GM18951 (cell line): ENCODE results near the gene WDFY3.

Experiments
- POLR2A ChIP-seq: IDR thresholded peaks from 4 replicates; pipeline ENCODE4 v1.6.1; 2011; ENCODE audit warnings: mild to moderate bottlenecking; ENCODE audit not compliant: insufficient read length, insufficient read depth; ENCODE audit errors: extremely low read depth
- in situ Hi-C: fragments of 300-500 bp; cut with MboI; formaldehyde crosslinking; loops from one replicate; pipeline ENCODE4 v1.12.0; 2022; ENCODE audit warnings: low sequenced_read_pairs, mixed read lengths, inconsistent platforms; ENCODE audit not compliant: unreplicated experiment

The WDFY3 gene

DNA sequence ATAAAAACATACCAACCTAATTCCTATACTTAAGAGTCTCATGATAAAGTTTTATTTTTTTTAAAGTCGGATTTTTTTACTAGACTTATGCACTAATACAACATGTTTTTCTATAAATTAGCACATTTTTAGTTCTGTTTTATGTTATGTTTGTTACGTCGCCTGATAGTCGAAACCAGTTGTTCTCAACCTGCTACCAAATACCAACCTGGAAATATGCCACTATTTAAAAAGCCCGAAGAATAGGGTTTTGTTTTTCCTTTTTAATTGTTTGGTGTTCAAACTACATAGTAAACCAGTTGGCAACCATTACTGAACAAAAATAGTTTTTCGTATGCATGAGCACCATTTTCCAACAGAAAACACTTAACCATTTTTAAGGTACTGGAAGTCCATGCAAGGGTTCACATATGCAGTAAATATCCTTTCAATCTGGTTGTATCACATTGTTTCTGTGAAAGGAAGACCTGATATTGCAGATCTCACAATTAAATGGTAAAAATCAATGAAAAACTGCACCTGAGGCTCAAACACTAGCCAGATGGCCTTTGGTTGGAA is 1.4 kb downstream of the WDFY3 start:
- TF ChIP-seq POLR2A = no peak
- in situ Hi-C loops = no loop called here

GRCh38 chr4:84962102-84962501 is 4.4 kb downstream of the WDFY3 start:
- no peak for TF ChIP-seq POLR2A
- in situ Hi-C loops = no loop called here

DNA sequence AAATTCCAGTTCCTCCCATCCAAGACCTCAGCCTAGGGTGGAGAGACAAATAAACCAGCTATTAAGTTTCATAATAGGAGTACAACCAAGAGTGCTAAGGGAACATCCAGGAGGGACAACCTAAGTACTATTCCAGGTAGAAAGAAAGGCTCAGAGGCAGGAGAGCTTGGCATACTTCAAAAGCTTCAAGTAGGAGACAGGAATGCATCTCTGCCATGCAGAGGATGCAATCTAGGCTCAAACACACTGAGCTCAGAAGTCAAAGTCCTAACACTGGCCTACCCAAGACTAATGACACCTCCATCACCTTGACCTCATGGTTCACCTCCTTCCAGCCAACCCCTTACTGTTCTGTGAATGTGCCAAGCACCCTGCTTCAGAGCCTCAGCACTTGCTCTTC is 8.1 kb downstream of the WDFY3 start:
- in situ Hi-C loops = no loop called here
- TF ChIP-seq POLR2A = no peak

DNA sequence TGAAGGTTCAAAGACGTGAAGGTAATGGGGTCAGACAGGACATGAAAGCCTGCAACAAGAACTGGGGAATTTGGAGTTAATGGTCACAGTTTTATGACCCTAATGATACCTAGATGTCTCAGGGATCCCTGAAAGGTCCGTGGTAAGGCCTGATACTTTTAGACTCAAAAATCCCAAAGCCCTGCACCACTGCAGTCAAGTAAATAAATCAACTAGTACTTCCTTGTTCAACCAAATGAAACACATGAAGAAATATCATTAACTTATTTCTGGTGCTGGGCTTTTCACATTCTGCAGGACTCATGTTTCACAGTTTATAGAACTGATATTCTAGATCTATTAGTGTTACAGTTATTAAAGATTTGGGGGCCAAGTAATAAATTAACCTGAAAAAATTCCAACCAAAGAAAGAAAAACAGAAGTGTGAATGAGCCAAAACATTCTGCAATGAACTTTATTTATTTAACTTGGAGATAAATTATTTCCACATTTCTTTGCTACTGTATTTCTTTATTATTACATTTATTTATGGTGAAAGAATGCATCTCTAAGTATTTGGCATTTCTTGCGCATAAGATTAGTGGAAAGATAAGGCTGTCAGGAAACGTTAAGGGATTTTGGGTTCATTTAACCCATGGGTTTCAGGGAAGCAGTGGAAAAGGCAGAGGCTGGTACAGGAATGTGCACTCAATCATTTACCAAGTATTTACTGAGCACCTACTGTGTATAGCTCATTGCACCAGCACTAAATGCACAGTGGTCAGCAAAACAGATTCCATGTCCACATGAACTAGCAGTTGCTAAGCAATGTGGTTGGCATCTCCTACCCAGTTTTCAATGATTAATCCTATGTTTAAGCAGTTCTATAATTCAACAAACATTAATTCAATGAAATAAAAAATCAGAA is 8.7 kb downstream of the WDFY3 start:
- in situ Hi-C loops = no loop called here
- no peak for TF ChIP-seq POLR2A

DNA sequence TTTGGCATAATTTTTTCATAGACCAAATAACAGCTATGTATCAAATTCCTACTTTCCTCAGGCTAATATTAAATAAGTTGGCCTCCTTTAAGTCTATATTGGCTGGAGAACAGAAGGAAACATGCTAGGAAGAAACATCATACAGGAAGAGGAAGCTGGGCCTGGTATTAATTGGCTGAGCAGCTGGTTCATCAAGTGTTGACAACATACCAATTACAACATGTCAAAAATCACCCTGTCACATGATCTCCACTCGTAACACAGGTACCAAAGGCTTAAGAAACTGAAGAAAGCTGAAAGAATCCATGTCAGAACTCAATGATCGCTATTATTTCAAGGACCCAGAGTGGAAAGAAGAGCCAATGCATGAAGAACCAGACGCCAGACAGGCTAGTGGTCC is 10.5 kb downstream of the WDFY3 start:
- in situ Hi-C loops = no loop called here
- no peak for TF ChIP-seq POLR2A

- no peak for TF ChIP-seq POLR2A
- in situ Hi-C loops = no loop called here
These were observed 11.4 kb downstream of the WDFY3 start for GRCh38 chr4:84954982-84955567.

DNA sequence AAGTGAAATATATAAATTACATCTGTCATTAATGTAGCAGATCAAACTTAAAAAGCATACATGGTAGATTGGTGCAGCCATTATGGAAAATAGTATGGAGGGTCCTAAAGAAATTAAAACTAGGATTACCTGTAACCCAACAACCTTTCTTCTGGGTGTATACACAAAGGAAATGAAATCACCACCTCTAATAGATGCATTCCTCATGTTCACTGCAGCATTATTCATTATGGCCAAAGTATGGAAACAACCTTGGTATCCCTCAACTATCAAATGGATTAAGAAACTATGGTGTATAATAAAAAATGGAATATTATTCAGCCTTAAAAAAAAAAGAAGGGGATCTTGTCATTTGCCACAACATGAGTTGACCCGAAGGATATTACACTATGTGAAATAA is 13.7 kb downstream of the WDFY3 start:
- in situ Hi-C loops = no loop called here
- no peak for TF ChIP-seq POLR2A

GRCh38 chr4:84952004-84952403 is 14.5 kb downstream of the WDFY3 start:
- in situ Hi-C loops = no loop called here
- TF ChIP-seq POLR2A = no peak

DNA sequence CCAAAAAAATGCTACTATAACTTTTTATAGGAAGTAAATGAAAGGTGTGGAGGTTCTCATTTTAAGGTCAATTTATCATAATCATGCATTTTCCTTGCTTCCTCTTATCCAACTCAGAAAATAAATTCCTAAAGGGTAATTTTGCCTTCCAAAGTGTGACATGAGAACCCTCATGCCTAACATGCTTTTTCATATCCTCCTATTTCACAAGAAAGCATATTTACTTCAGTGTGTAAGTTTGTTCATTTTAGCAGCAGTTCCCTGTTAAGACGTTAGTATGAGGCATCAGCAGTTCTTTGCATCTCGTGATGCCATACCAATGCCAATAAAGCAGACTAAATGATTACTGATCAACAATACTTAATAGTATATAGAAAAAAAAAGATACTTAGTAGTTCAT is 18.4 kb downstream of the WDFY3 start:
- TF ChIP-seq POLR2A = no peak
- in situ Hi-C loops = no loop called here

DNA sequence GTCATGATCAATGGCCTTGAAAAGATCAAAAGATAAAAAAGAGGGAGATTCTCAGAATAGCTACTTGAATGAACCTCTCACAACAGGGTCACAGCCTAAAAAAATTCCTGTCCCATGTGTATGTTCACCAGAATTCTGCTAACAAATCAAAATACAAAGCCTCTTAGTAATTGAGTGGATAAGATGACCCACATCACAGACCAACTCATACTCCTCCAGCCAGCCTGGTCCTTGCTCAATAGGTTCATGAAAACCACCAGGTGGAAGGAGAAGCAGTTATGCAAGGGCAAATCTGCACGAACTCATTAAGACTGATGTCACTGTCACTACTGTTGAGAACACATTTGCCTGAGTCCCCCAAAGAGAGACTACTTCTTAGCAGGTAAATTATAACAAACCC is 21.5 kb downstream of the WDFY3 start:
- TF ChIP-seq POLR2A = no peak
- in situ Hi-C loops = no loop called here

DNA sequence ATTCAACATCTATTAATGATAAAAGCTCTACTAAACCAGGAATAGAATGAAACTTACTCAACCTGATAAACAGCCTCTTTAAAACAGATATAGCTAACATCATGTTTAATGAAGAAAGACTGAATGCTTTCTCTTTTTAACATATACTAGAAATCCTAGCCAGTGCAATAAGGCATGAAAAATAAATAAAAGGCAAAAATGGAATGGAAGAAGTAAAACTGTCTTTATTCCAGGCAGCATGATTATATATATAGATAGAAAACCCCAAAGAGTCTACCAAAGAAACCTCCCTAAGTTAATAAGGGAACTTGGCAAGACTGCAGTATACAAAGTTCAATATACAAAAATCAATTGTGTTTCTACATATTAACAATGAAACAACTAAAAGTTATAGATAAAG is 25.5 kb downstream of the WDFY3 start:
- no peak for TF ChIP-seq POLR2A
- in situ Hi-C loops = no loop called here

GRCh38 chr4:84939113-84939512 is 27.4 kb downstream of the WDFY3 start:
- TF ChIP-seq POLR2A = no peak
- in situ Hi-C loops = no loop called here

DNA sequence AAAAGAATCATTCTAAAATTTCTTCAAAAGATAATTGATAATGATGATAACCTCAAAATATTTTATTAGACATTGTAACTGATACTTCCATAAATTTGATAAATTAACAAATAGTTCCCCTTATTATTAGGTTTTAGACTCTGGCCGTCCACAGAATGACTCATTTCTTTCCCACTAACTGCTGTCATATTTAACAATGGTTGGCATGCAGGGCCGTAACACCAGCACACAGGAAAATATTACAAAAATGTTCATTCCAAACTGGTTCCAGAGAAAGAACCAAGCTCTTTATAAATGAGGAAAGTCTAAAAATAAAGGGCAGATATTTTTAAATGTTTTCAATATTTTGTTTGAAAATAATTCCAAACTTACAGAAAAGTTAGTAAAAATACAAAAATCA is 28.2 kb downstream of the WDFY3 start:
- no peak for TF ChIP-seq POLR2A
- in situ Hi-C loops = no loop called here
